CD8-positive, alpha-beta memory T cell (primary cell): ENCODE measurements around the gene COL9A3. TPM values are rescaled to one million over a fixed set of nuclear protein-coding genes. Genes with fewer than 3 reads are reported as not detected.

Experiments
- CTCF ChIA-PET: fragments of 350-600 bp; sonication (Branson Sonifier 250); formaldehyde crosslinking; loops from one replicate; lab custom pipeline; 2021; ENCODE audit warnings: antibody characterized with exemption; lab: Charles Lee
- POLR2A ChIA-PET: fragments of 350-600 bp; sonication (Branson Sonifier 250); formaldehyde crosslinking; loops from one replicate; lab custom pipeline; 2021; ENCODE audit warnings: antibody characterized with exemption; lab: Charles Lee
- DNase-seq, 5 donors: peaks; one replicate each; pipeline versions ENCODE4 v3.0.0 to v3.0.0-alpha.2; 2020 to 2022; ENCODE audit warnings: mixed read lengths in 1 of 5
- H3K27ac ChIP-seq: one replicate; pipeline ENCODE4 v1.7.0; 2013; ENCODE audit warnings: low read depth, mild to moderate bottlenecking, low read length, moderate library complexity
- H3K27me3 ChIP-seq: 2 replicates; pipeline ENCODE4 v1.7.0; 2013; ENCODE audit warnings: low read length, mild to moderate bottlenecking; ENCODE audit not compliant: insufficient read depth, poor library complexity, severe bottlenecking
- H3K36me3 ChIP-seq: 2 replicates; pipeline ENCODE4 v1.7.0; 2013; ENCODE audit warnings: mild to moderate bottlenecking, low read length, moderate library complexity; ENCODE audit not compliant: insufficient read depth
- H3K4me1 ChIP-seq: 2 replicates; pipeline ENCODE4 v1.7.0; 2013; ENCODE audit warnings: mild to moderate bottlenecking, low read length, moderate library complexity; ENCODE audit not compliant: insufficient read depth
- H3K4me3 ChIP-seq: 2 replicates; pipeline ENCODE4 v1.7.0; 2013; ENCODE audit warnings: mild to moderate bottlenecking, low read length
- H3K9me3 ChIP-seq: 2 replicates; pipeline ENCODE4 v1.7.0; 2013; ENCODE audit warnings: mild to moderate bottlenecking, low read length
- H3K27ac Mint-ChIP-seq, 8 donors: one replicate each; pipeline ENCODE4 v1.8.0; 2020 to 2021; ENCODE audit warnings: mixed read lengths in 8 of 8, mild to moderate bottlenecking in 6 of 8, inconsistent platforms in 3 of 8, moderate library complexity in 3 of 8
- H3K27me3 Mint-ChIP-seq, 2 donors: one replicate each; pipeline ENCODE4 v1.8.0; 2020 to 2021; ENCODE audit warnings: mixed read lengths in 2 of 2, mild to moderate bottlenecking in 1 of 2, moderate library complexity in 1 of 2
- H3K36me3 Mint-ChIP-seq, 3 donors: one replicate each; pipeline ENCODE4 v1.8.0; 2020 to 2021; ENCODE audit warnings: mixed read lengths in 3 of 3, inconsistent platforms in 1 of 3, mild to moderate bottlenecking in 1 of 3
- H3K4me1 Mint-ChIP-seq, 3 donors: one replicate each; pipeline ENCODE4 v1.8.0; 2020 to 2021; ENCODE audit warnings: mixed read lengths in 3 of 3, inconsistent platforms in 1 of 3, mild to moderate bottlenecking in 1 of 3
- H3K4me3 Mint-ChIP-seq, 7 donors: one replicate each; pipeline ENCODE4 v1.8.0; 2020 to 2021; ENCODE audit warnings: mixed read lengths in 7 of 7, mild to moderate bottlenecking in 6 of 7, moderate library complexity in 4 of 7, inconsistent platforms in 2 of 7
- H3K9me3 Mint-ChIP-seq, 5 donors: one replicate each; pipeline ENCODE4 v1.8.0; 2020 to 2022; ENCODE audit warnings: mixed read lengths in 5 of 5, mild to moderate bottlenecking in 3 of 5, moderate library complexity in 2 of 5, inconsistent platforms in 1 of 5
- polyA plus RNA-seq: library from polyadenylated mRNA; unstranded; fragments of 300-500 nt; fragmentation: Illumina TruSeq; gene quantifications from one replicate; pipeline ENCODE4 v1.2.3, GENCODE V29; 2021
- total RNA-seq, 2 experiments: library from RNA; stranded (reverse); gene quantifications; one replicate each; pipeline ENCODE4 v1.2.3, GENCODE V29; 2021

Gene COL9A3
- total and polyA plus RNA-seq, 3 experiments from 2014 or later = not detected

DNA sequence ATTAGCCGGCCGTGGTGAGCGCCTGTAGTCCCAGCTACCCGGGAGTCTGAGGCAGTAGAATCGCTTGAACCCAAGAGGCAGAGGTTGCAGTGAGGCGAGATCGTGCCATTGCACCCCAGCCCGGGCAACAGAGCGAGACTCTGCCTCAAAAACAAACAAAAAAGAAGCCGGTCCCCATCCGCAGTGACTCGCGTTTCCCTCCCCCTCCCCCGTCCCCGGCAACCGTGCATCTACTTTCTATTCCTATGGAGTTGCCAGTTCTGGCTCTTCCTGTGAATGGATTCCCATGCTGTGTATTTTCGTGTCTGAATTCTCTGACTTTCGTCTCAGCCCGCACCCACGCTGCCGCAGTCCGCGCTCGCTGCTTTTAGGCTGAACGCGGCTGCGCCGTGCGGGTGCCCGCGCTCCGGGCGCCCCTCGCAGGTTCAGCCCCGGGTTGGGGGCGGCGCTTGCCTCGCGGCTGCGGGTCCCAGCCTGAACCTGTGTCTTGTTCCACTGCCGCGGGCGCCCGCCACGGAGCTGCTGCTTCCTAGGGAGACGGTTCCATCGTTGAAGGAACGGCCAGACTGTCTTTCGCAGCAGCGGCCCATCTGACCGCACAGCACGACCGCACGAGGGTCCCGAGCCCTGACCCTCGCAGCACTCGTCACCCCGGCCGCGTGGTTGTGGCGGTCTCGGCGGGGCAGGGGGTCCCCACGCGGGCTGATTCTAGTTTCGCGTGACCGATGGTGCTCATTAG is 21.7 kb upstream of the COL9A3 start:
- Mint-ChIP-seq H3K27ac (peak overlapping the region; percentile 89 to 98 (median 96)), H3K4me3 (peak overlapping the region; percentile 78 to 96 (median 86)), H3K36me3 (peaks cover 0 to 28% (median 0%) of the 10 kb centered on the region in 3 donors), H3K4me1 (peaks cover 25 to 57% (median 33%) of the 10 kb centered on the region in 3 donors), H3K9me3 (no peaks in the 10 kb centered on the region), H3K27me3 (no peaks in the 10 kb centered on the region)
- Histone ChIP-seq H3K4me3 (peak overlapping the region; percentile 89), H3K9me3 (no peaks in the 10 kb centered on the region), H3K36me3 (peaks cover 7% of the 10 kb centered on the region), H3K27me3 (no peaks in the 10 kb centered on the region), H3K27ac (peak overlapping the region; percentile 86), H3K4me1 (peaks cover 22% of the 10 kb centered on the region)
- CTCF ChIA-PET = interaction anchor here (1.3 to 4.5 kb wide), 4 partner anchors 9 to 127 kb away, joined by 3 to 31 read pairs (median 9); partner anchors contain the start of gene OGFR
- DNase-seq = peak; percentile 56 to 79 (median 59)
- POLR2A ChIA-PET = interaction anchor here (0.8 to 3.3 kb wide), 8 partner anchors 9 to 726 kb away, joined by 4 to 48 read pairs (median 12); partner anchors contain the start of genes OGFR, PPDPF and TCFL5

- no peak for DNase-seq
- H3K27me3 ChIP-seq = no peaks in the 10 kb centered on the region
- H3K4me1 ChIP-seq = peaks cover 18% of the 10 kb centered on the region
- H3K9me3 Mint-ChIP-seq = no peaks in the 10 kb centered on the region
- peak overlapping the region in 5 of 8 donors; percentile 60 to 87 (median 74) for H3K27ac Mint-ChIP-seq
- H3K4me3 ChIP-seq = no peak overlapping the region
- H3K9me3 ChIP-seq = no peaks in the 10 kb centered on the region
- peaks cover 0 to 43% (median 0%) of the 10 kb centered on the region in 3 donors for H3K36me3 Mint-ChIP-seq
- H3K36me3 ChIP-seq = peaks cover 7% of the 10 kb centered on the region
- peaks cover 19 to 49% (median 27%) of the 10 kb centered on the region in 3 donors for H3K4me1 Mint-ChIP-seq
- ChIA-PET POLR2A (interaction anchor here (0.5 to 3.3 kb wide), 9 partner anchors 8 to 410 kb away, joined by 3 to 46 read pairs (median 4); partner anchors contain the start of genes GID8, OGFR, RPS21 and TCFL5), CTCF (interaction anchor here (0.6 to 4.5 kb wide), 2 partner anchors 11 to 297 kb away, joined by 3 to 31 read pairs; no protein-coding TSS in a partner anchor)
- peak overlapping the region; percentile 68 to 93 (median 82) for H3K4me3 Mint-ChIP-seq
- no peak overlapping the region for H3K27ac ChIP-seq
- H3K27me3 Mint-ChIP-seq = no peaks in the 10 kb centered on the region
Measured at GRCh38 chr20:62796699-62797491, 20.0 kb upstream of the COL9A3 start.

GRCh38 chr20:62797671-62798532 is 18.9 kb upstream of the COL9A3 start:
- Mint-ChIP-seq H3K27ac (peak overlapping the region; percentile 66 to 91 (median 83)), H3K4me1 (peaks cover 19 to 40% (median 25%) of the 10 kb centered on the region in 3 donors), H3K4me3 (peak overlapping the region; percentile 68 to 93 (median 82)), H3K36me3 (peaks cover 0 to 43% (median 0%) of the 10 kb centered on the region in 3 donors), H3K9me3 (no peaks in the 10 kb centered on the region), H3K27me3 (no peaks in the 10 kb centered on the region)
- no peak overlapping the region for H3K27ac ChIP-seq
- H3K4me1 ChIP-seq = peaks cover 18% of the 10 kb centered on the region
- no peaks in the 10 kb centered on the region for H3K27me3 ChIP-seq
- CTCF ChIA-PET = interaction anchor here (1.3 to 4.5 kb wide), 2 partner anchors 10 to 11 kb away, joined by 4 to 31 read pairs; no protein-coding TSS in a partner anchor
- POLR2A ChIA-PET = interaction anchor here (0.7 kb wide), 1 partner anchor 64 kb away, joined by 3 read pairs; no protein-coding TSS in a partner anchor
- DNase-seq = no peak
- peaks cover 7% of the 10 kb centered on the region for H3K36me3 ChIP-seq
- no peaks in the 10 kb centered on the region for H3K9me3 ChIP-seq
- H3K4me3 ChIP-seq = no peak overlapping the region

- peaks cover 0 to 3% of the 10 kb centered on the region in 2 donors for H3K27me3 Mint-ChIP-seq
- no peaks in the 10 kb centered on the region for H3K27me3 ChIP-seq
- H3K9me3 ChIP-seq = no peaks in the 10 kb centered on the region
- DNase-seq = no peak
- H3K27ac Mint-ChIP-seq = peak overlapping the region in 1 of 8 donors; percentile 14
- ChIA-PET CTCF (interaction anchor here (1.3 kb wide), 1 partner anchor 10 kb away, joined by 4 read pairs; no protein-coding TSS in a partner anchor), POLR2A (no interaction called here)
- no peak overlapping the region for H3K27ac ChIP-seq
- H3K36me3 Mint-ChIP-seq = peaks cover 0 to 45% (median 0%) of the 10 kb centered on the region in 3 donors
- no peak overlapping the region for H3K4me3 ChIP-seq
- no peaks in the 10 kb centered on the region for H3K9me3 Mint-ChIP-seq
- H3K36me3 ChIP-seq = peaks cover 7% of the 10 kb centered on the region
- H3K4me1 Mint-ChIP-seq = peaks cover 14 to 35% (median 24%) of the 10 kb centered on the region in 3 donors
- peaks cover 14% of the 10 kb centered on the region for H3K4me1 ChIP-seq
- peak overlapping the region in 1 of 7 donors; percentile 85 for H3K4me3 Mint-ChIP-seq
Measured at GRCh38 chr20:62799036-62799435, 17.8 kb upstream of the COL9A3 start.

DNA sequence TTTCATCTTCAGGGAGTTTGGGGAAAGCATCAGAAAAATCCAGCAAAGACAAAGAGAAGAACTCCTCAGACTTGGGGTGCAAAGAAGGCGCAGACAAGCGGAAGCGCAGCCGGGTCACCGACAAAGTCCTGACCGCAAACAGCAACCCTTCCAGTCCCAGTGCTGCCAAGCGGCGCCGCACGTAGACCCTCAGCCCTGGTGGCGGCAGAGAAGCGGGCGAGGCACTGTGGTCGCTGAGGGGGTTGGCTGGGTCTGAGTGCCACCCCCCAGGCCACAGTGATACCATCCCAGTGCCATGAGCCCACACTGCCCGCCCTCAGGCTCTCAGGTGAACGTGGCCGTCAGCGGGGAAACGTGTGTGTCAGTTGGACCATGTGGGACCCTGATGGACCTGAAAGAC is 17.4 kb upstream of the COL9A3 start:
- CTCF ChIA-PET = interaction anchor here (1.3 kb wide), 1 partner anchor 9 kb away, joined by 4 read pairs; no protein-coding TSS in a partner anchor
- H3K27ac Mint-ChIP-seq = peak overlapping the region in 3 of 8 donors; percentile 14 to 70 (median 47)

GRCh38 chr20:62799873-62800272 is 17.0 kb upstream of the COL9A3 start:
- DNase-seq = no peak
- ChIA-PET POLR2A (no interaction called here), CTCF (no interaction called here)
- Histone ChIP-seq H3K36me3 (peaks cover 7% of the 10 kb centered on the region), H3K27me3 (no peaks in the 10 kb centered on the region), H3K4me1 (peaks cover 16% of the 10 kb centered on the region), H3K27ac (no peak overlapping the region), H3K9me3 (no peaks in the 10 kb centered on the region), H3K4me3 (no peak overlapping the region)
- H3K27ac Mint-ChIP-seq = peak overlapping the region in 3 of 8 donors; percentile 38 to 70 (median 47)
- H3K9me3 Mint-ChIP-seq = no peaks in the 10 kb centered on the region
- peak overlapping the region in 3 of 7 donors; percentile 11 to 88 (median 32) for H3K4me3 Mint-ChIP-seq
- peaks cover 0 to 50% (median 0%) of the 10 kb centered on the region in 3 donors for H3K36me3 Mint-ChIP-seq
- H3K4me1 Mint-ChIP-seq = peaks cover 18 to 33% (median 23%) of the 10 kb centered on the region in 3 donors
- peaks cover 0 to 3% of the 10 kb centered on the region in 2 donors for H3K27me3 Mint-ChIP-seq

More for the DNA sequence above, 17.4 kb upstream of the COL9A3 start:
- Mint-ChIP-seq H3K4me3 (peak overlapping the region in 2 of 7 donors; percentile 11 to 88), H3K4me1 (peaks cover 18 to 37% (median 27%) of the 10 kb centered on the region in 3 donors), H3K27me3 (peaks cover 0 to 3% of the 10 kb centered on the region in 2 donors), H3K9me3 (no peaks in the 10 kb centered on the region), H3K36me3 (peaks cover 0 to 48% (median 0%) of the 10 kb centered on the region in 3 donors)
- POLR2A ChIA-PET = no interaction called here
- H3K4me3 ChIP-seq = no peak overlapping the region
- no peak overlapping the region for H3K27ac ChIP-seq
- peaks cover 16% of the 10 kb centered on the region for H3K4me1 ChIP-seq
- H3K9me3 ChIP-seq = no peaks in the 10 kb centered on the region
- H3K36me3 ChIP-seq = peaks cover 7% of the 10 kb centered on the region
- no peaks in the 10 kb centered on the region for H3K27me3 ChIP-seq
- no peak for DNase-seq
